GM21423 (cell line): ENCODE data around the gene DYSF.
"Not testable (repeated sequence)": the region's sequence is repeated elsewhere in the genome, so short reads cannot be mapped to it uniquely, and the experiment has no call there.

ENCODE experiments used
- ATAC-seq: cut with Tn5 transposase; IDR thresholded peaks from one replicate; pipeline ENCODE4 v1.9.1; 2021; ENCODE audit warnings: mild to moderate bottlenecking, moderate library complexity; ENCODE audit not compliant: unreplicated experiment

DYSF gene

DNA sequence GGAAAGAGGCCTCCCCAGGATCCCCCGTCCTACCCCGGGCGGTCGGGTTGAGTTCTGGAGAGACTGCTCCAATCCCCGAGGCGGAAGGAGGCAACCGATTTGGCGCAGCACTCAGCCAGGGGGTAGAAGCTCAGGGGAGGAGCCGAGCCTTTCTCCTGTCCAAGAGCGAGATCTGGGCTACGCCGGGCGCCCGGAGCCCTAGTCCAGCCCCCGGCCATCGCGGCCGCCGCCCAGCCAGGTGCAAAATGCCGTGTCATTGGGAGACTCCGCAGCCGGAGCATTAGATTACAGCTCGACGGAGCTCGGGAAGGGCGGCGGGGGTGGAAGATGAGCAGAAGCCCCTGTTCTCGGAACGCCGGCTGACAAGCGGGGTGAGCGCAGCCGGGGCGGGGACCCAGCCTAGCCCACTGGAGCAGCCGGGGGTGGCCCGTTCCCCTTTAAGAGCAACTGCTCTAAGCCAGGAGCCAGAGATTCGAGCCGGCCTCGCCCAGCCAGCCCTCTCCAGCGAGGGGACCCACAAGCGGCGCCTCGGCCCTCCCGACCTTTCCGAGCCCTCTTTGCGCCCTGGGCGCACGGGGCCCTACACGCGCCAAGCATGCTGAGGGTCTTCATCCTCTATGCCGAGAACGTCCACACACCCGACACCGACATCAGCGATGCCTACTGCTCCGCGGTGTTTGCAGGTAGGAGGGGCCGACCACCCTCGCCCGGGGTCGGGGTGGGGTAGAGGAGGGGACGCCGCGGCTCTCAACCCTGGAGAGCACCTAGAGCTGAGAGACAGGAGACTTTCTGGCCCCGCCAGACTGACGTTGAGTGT, at the start of gene DYSF:
Gene DYSF, plus strand, starts transcription at position 158 of the 817 bp plus-strand sequence.
- ATAC-seq: no peak

DNA sequence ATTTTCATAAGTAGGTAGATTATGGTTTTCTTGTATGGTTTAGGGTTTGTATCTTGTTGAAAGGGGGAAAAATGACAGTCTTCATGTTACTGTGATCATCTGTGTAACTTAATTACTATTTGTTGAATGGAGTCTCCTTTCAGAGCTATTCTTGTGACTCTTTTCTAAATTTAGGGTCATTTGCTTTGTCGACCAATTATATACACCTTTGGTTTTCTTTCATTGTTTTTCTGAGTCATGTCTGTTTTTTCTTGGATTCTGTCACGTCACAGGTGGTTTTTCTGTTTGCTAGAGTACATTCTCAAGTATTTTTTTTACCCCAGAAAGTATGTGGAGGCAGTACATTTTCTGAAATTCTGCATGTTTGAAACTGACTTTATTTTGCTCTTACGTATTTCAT, 43.8 kb upstream of the DYSF start:
- ATAC-seq: no peak

DNA sequence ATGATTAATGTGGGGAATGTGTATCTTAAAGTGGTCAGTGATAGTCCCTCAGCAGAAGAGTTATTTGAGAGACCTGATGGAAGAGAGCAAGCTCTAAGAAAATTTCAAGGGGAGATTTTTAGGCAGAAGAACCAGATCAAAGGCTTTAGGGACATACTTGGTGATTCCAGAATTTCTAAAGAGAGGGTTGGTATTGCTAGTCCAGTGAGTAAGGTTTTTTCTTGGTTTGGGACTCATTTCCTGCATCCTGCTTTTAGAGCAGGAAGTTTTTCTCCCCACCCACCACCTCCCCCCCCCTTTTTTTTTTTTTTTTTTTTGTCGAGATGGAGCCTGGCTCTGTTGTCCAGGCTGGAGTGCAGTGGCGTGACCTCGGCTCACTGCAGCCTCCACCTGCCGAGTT, 42.7 kb upstream of the DYSF start:
- no peak for ATAC-seq

GRCh38 chr2:71416866-71417265, 36.5 kb upstream of the DYSF start:
- ATAC-seq: not testable (repeated sequence)

GRCh38 chr2:71417300-71418202, 35.8 kb upstream of the DYSF start:
- no peak for ATAC-seq

- no peak for ATAC-seq
Observed at GRCh38 chr2:71419145-71419544, 34.2 kb upstream of the DYSF start.

DNA sequence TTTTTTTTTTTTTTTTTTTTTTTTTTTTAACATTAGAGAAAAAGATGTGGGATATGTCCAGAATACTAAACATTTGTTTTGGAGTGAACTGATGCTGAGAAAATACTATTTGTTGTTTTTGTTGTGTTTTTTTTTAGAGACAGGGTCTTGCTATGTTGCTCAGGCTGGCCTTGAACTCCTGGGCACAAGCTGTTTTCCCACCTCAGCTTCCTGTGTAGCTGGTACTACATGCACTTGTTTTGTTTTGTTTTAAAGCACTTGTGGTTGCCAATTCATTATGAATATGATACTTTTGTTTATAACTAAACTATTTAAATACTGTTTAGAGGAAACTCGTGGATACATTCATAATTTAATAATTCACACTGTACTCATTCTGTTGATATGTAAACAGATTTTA, 33.4 kb upstream of the DYSF start:
- ATAC-seq: no peak

DNA sequence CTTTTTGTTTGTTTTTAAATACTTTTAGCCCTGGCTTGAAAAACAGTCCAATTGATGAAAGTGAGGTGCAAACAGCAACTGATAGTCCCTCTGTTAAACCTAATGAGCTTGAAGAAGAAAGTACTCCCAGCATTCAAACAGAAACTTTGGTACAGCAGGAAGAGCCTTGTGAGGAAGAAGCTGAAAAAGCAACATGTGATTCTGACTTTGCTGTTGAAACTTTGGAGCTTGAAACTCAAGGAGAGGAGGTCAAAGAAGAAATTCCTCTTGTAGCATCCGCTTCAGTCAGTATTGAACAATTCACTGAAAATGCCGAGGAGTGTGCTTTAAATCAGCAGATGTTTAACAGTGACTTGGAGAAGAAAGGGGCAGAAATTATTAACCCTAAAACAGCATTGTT, 30.6 kb upstream of the DYSF start:
- ATAC-seq: no peak

- ATAC-seq: no peak
Observed at GRCh38 chr2:71423817-71424420, 29.4 kb upstream of the DYSF start.

DNA sequence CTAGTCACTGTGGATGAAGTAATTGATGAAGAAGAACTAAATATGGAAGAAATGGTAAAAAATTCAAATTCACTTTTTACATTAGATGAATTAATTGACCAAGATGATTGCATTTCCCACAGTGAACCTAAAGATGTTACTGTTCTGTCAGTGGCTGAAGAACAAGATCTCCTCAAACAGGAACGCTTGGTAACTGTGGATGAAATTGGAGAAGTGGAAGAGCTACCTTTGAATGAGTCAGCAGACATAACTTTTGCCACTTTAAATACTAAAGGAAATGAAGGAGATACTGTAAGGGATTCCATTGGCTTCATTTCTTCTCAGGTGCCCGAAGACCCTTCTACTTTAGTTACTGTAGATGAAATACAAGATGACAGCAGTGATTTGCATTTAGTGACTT, 26.6 kb upstream of the DYSF start:
- ATAC-seq: no peak

DNA sequence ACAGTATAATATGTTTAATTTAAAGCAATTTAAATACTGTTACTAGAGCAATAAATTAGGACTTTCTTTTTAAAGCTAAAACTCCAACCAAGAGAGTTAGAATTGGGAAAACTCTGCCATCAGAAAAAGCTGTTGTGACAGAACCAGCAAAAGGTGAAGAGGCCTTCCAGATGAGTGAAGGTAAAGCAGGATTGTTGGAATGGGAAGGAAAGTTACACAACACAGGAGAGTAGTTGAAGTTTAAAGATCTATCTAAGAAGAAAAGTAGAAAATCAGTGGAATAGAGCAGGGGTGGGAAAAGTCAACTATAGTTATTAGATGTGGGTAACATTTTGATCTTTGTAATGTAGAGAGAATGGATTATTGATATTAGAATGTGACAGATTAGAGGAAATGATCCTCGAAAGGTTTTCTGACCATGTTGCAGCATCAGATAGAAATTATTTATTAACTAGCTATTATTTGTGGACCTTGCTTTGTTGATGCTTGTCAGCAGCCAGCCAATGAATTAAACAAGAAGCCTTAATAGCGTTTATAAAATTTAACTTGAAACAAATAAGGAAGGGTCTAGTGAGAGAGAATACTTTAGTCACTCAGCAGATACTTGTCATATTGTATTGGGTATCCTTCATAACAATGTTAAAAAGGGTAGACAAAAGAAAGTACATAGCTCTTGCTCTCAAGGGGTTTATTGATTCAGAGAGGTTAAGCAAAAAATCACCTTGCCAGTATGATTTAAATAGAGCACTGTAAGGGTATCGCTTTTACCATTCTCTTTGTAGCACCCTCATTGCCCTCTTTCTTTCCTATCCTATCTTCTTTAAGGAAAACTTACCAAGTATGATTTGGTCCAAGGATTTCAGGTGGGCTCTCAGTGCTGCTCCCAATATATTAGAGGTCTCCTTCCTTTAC, 24.6 kb upstream of the DYSF start:
- no peak for ATAC-seq

DNA sequence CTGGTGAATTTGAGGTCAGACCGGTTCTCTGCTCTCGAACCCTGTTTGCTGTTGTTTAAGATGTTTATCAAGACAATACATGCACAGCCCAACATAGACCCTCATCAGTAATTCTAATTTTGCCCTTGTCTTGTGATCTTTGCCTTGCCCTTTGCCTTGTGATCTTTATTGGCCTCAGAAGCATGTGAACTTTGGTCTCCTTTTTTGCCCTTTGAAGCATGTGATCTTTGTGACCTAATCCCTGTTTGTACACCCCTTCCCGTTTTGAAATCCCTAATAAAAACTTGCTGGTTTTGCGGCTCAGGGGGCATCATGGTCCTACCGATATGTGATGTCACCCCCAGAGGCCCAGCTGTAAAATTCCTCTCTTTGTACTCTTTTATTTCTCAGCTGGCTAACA, 8.2 kb upstream of the DYSF start:
- not testable (repeated sequence) for ATAC-seq

- no peak for ATAC-seq
Observed at GRCh38 chr2:71446505-71446904, 6.9 kb upstream of the DYSF start.

DNA sequence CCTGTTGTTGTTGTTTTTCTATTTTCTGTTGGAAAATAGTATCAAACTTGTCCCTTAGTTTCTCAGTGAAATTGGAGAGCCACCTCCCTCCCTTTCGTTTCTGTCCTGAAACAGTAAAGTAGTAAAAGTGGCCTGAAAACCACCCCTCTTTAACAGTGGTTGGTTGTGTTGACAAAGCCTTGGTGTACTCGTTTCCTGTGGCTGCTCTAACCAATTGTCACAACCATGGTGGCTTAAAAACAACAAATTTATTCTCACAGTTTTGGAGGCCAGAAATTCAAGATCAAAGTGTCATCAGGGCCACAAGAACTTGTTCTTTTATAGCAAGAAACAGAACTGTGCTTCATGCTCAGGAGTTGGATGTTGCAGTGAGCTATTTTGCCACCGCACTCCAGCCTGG, 4.0 kb upstream of the DYSF start:
- ATAC-seq: no peak

DNA sequence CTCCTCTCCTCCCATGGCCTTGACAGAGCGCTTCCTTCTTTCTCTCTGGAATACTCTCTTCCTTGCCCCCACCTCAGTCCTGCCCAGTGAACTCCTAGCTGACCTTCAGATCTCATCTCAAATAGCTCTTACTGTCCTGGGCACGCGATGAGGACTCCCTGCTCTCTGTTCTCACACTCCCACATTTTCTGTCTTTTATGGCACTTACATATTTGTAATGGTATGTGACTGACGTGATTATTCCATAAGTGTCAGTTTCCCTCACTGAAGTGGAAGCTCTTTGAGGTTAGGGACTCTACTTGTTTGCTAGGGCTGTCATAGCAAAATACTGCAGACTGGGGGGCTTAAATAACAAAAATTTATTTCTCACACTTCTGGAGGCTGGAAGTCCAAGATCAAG, 1.7 kb upstream of the DYSF start:
- ATAC-seq: no peak

GRCh38 chr2:71452565-71452964, 796 bp upstream of the DYSF start:
- ATAC-seq: no peak

GRCh38 chr2:71454221-71455010, 1.1 kb downstream of the DYSF start:
- no peak for ATAC-seq

DNA sequence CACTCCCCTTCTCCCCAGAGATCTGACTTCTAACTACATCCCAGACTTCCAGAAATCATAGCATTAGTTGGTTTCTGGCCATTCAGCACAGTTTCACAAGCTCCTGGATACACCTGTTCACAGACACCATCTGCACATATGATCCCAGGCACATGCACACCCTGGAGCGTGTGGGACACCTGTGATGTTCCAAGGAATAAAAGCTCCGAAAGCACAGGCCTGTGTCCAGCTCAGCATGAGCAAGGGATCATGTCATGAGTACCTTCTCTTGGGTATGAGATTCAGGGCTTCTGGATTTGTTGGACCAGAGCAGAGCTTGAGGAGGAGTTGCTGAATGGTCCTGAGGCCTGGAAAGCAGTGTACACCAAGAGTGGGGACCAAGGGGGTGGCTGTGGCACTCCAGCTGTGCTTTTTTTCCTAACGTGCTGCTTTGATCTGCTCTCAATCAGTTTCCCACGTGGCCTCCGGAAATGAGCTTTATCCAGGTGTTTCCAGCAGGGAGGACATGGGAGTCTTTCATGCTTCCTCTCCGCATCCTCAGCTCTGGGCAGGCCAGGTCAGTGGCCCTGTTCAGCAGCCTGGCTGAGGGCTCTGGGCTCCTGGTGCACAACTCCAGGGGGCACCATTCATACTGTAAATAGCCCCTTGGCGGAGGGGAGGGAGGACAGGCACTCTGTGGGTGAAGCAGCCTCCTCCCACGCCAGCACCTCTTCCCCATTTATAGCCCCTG, 1.8 kb downstream of the DYSF start:
- no peak for ATAC-seq
